ENCODE measurements around the gene SDF2. TPM values are rescaled to one million over a fixed set of nuclear protein-coding genes. Genes with fewer than 3 reads are reported as not detected.

The SDF2 gene
- total RNA-seq, 1 donor from 2014 or later, result 52.8 TPM

- no peak for DNase-seq
- no peaks in the 10 kb centered on the region for H3K27me3 ChIP-seq
- no peak overlapping the region for H3K4me3 ChIP-seq
- ATAC-seq, result no peak
- no peaks in the 10 kb centered on the region for H3K9me3 ChIP-seq
- H3K4me1 ChIP-seq, result no peaks in the 10 kb centered on the region
- intact Hi-C loops (cut with DNase I), result no loop called here
- TF ChIP-seq, protein P1, sequence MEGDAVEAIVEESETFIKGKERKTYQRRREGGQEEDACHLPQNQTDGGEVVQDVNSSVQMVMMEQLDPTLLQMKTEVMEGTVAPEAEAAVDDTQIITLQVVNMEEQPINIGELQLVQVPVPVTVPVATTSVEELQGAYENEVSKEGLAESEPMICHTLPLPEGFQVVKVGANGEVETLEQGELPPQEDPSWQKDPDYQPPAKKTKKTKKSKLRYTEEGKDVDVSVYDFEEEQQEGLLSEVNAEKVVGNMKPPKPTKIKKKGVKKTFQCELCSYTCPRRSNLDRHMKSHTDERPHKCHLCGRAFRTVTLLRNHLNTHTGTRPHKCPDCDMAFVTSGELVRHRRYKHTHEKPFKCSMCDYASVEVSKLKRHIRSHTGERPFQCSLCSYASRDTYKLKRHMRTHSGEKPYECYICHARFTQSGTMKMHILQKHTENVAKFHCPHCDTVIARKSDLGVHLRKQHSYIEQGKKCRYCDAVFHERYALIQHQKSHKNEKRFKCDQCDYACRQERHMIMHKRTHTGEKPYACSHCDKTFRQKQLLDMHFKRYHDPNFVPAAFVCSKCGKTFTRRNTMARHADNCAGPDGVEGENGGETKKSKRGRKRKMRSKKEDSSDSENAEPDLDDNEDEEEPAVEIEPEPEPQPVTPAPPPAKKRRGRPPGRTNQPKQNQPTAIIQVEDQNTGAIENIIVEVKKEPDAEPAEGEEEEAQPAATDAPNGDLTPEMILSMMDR (IDR thresholded peaks at IDR 0.05), result no peak
- no peak overlapping the region for H3K27ac ChIP-seq
- H3K36me3 ChIP-seq, result peaks cover 66% of the 10 kb centered on the region
Observed at GRCh38 chr17:28702026-28702751, 40.5 kb upstream of the SDF2 start.

GRCh38 chr17:28700830-28701492 lies 39.3 kb upstream of the SDF2 start:
- TF ChIP-seq, protein P1 (IDR thresholded peaks at IDR 0.05), result no peak
- Histone ChIP-seq H3K27me3 (no peaks in the 10 kb centered on the region), H3K4me3 (no peak overlapping the region), H3K4me1 (no peaks in the 10 kb centered on the region), H3K9me3 (no peaks in the 10 kb centered on the region), H3K36me3 (peaks cover 78% of the 10 kb centered on the region), H3K27ac (no peak overlapping the region)
- intact Hi-C loops (cut with DNase I), result no loop called here
- DNase-seq, result no peak
- no peak for ATAC-seq

GRCh38 chr17:28700278-28700677 lies 38.6 kb upstream of the SDF2 start:
- no peaks in the 10 kb centered on the region for H3K9me3 ChIP-seq
- ATAC-seq, result no peak
- peaks cover 85% of the 10 kb centered on the region for H3K36me3 ChIP-seq
- H3K4me3 ChIP-seq, result no peak overlapping the region
- no peak overlapping the region for H3K27ac ChIP-seq
- no peak for DNase-seq
- TF ChIP-seq, protein P1 (IDR thresholded peaks at IDR 0.05), result no peak
- H3K4me1 ChIP-seq, result no peaks in the 10 kb centered on the region
- intact Hi-C loops (cut with DNase I), result no loop called here
- no peaks in the 10 kb centered on the region for H3K27me3 ChIP-seq

DNA sequence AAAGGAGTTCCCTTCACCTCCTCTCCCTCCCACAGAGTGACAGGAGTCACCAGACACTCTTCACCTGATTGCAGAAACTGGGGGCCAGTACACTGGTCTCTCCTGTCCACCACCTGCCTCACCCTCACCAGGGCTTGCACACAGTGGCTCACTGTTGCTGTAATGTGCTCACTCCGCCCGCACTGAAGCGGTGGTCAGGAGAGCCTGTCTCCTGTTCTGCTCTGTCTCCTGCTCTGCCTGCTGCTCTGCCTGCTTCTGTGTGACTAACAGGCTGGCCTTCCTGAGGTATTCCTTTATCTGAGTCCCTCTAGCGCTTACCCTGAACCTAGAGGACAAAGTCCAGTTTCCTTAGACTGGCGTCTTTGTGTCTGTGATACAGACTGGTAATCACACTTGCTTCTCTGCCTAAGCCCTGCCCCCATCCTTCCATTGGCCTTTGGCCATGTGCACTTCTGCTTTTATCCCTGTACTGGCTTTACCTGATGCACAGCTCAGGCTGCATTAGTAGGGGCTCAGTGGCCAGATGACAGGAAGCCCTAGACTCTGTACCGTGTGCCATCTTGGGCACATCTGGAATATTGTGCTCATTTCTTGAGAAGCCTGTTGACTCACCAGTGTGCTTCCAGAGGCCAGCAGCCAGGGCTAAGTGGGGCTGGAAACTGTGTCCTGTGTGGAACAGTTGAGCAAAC lies 36.7 kb upstream of the SDF2 start:
- no peaks in the 10 kb centered on the region for H3K9me3 ChIP-seq
- ATAC-seq, result no peak
- H3K27me3 ChIP-seq, result no peaks in the 10 kb centered on the region
- no peak overlapping the region for H3K27ac ChIP-seq
- H3K4me1 ChIP-seq, result no peaks in the 10 kb centered on the region
- H3K4me3 ChIP-seq, result no peak overlapping the region
- H3K36me3 ChIP-seq, result peaks cover 98% of the 10 kb centered on the region
- DNase-seq, result no peak
- intact Hi-C loops (cut with DNase I), result no loop called here
- TF ChIP-seq, protein P1 (IDR thresholded peaks at IDR 0.05), result no peak

- ATAC-seq, result no peak
- H3K27ac ChIP-seq, result no peak overlapping the region
- no peak for DNase-seq
- no peaks in the 10 kb centered on the region for H3K27me3 ChIP-seq
- intact Hi-C loops (cut with DNase I), result no loop called here
- TF ChIP-seq, protein P1 (IDR thresholded peaks at IDR 0.05), result no peak
- H3K4me3 ChIP-seq, result no peak overlapping the region
- peaks cover 100% of the 10 kb centered on the region for H3K36me3 ChIP-seq
- no peaks in the 10 kb centered on the region for H3K4me1 ChIP-seq
- H3K9me3 ChIP-seq, result no peaks in the 10 kb centered on the region
Observed at GRCh38 chr17:28693869-28694268, 32.2 kb upstream of the SDF2 start.

Measured in upper lobe of right lung (tissue), 1 donor.